H1 (cell line): Measurements from ENCODE around the gene BTN2A1. TPM values are rescaled to one million over a fixed set of nuclear protein-coding genes. Genes with fewer than 3 reads are reported as not detected.

ENCODE experiments used
- CTCF ChIA-PET: fragments of 300-600 bp; sonication (Branson Sonifier 250); formaldehyde crosslinking; loops from one replicate; lab custom pipeline; 2021; ENCODE audit not compliant: partially characterized antibody; lab: Charles Lee
- POLR2A ChIA-PET: fragments of 300-600 bp; sonication (Branson Sonifier 250); formaldehyde crosslinking; loops from one replicate; lab custom pipeline; 2021; ENCODE audit warnings: inconsistent platforms; ENCODE audit not compliant: partially characterized antibody; lab: Charles Lee
- DNase-seq, 2 experiments: peaks; one replicate each; pipeline versions ENCODE4 v3.0.0 to v3.0.0-alpha.2; 2010 to 2022; ENCODE audit warnings: low spot score in 2 of 2, low read depth in 1 of 2, mixed read lengths in 1 of 2
- FAIRE-seq: peaks from 2 replicates; lab custom pipeline; 2011; peaks lifted over from hg19 to GRCh38; lab: Jason Lieb, UNC
- H2AFZ ChIP-seq: 2 replicates; pipeline ENCODE4 v1.8.1; 2012; ENCODE audit warnings: low read length, inconsistent platforms
- H2AK5ac ChIP-seq: 2 replicates; pipeline ENCODE4 v1.6.1; 2013; ENCODE audit warnings: low read depth, low read length
- H2BK120ac ChIP-seq: replicated peaks from 2 replicates; pipeline ENCODE3; 2013; ENCODE audit warnings: low read depth, low read length, inconsistent platforms
- H2BK12ac ChIP-seq: 2 replicates; pipeline ENCODE4 v1.6.1; 2013; ENCODE audit warnings: low read depth, low read length
- H2BK15ac ChIP-seq: 2 replicates; pipeline ENCODE4 v1.6.1; 2013; ENCODE audit warnings: low read length
- H2BK20ac ChIP-seq: 2 replicates; pipeline ENCODE4 v1.6.1; 2013; ENCODE audit warnings: low read length
- H2BK5ac ChIP-seq: 2 replicates; pipeline ENCODE4 v1.6.1; 2013; ENCODE audit warnings: low read depth, low read length
- H3K14ac ChIP-seq: 2 replicates; pipeline ENCODE4 v1.6.1; 2013; ENCODE audit warnings: inconsistent platforms; ENCODE audit not compliant: insufficient read length
- H3K18ac ChIP-seq: 2 replicates; pipeline ENCODE4 v1.6.1; 2013; ENCODE audit warnings: low read length; ENCODE audit errors: extremely low read depth
- H3K23ac ChIP-seq: 2 replicates; pipeline ENCODE4 v1.6.1; 2013; ENCODE audit warnings: inconsistent platforms; ENCODE audit not compliant: insufficient read length
- H3K23me2 ChIP-seq: 2 replicates; pipeline ENCODE4 v1.6.1; 2013; ENCODE audit warnings: low read depth, low read length
- H3K27ac ChIP-seq: 2 replicates; pipeline ENCODE4 v1.6.1; 2011; ENCODE audit warnings: low read depth, low read length, inconsistent platforms
- H3K27me3 ChIP-seq, 4 experiments: replicated peaks in 1 of 4; 1 replicate in 1 of 4; 2 replicates in 3 of 4; pipeline versions ENCODE4 v1.6.1 to v1.8.1; 2011 to 2013; ENCODE audit warnings: low read length in 3 of 4, mild to moderate bottlenecking in 3 of 4, inconsistent platforms in 2 of 4, mixed read lengths in 2 of 4, moderate library complexity in 1 of 4; ENCODE audit not compliant: control insufficient read depth in 3 of 4, insufficient read depth in 3 of 4; ENCODE audit errors: extremely low read depth in 1 of 4
- H3K36me3 ChIP-seq, 4 experiments: 2 replicates each; pipeline versions ENCODE4 v1.6.1 to v1.8.1; 2011 to 2013; ENCODE audit warnings: mild to moderate bottlenecking in 4 of 4, low read length in 3 of 4, moderate library complexity in 2 of 4, control low read depth in 1 of 4, inconsistent platforms in 1 of 4; ENCODE audit not compliant: insufficient read depth in 4 of 4, control insufficient read depth in 2 of 4
- H3K4ac ChIP-seq: replicated peaks from 2 replicates; pipeline ENCODE3; 2013; ENCODE audit warnings: low read length, low read depth, mixed read lengths, inconsistent platforms; ENCODE audit not compliant: insufficient read length
- H3K4me1 ChIP-seq, 4 experiments: replicated peaks in 1 of 4; 1 replicate in 1 of 4; 2 replicates in 3 of 4; pipeline versions ENCODE4 v1.6.1 to v1.8.1; 2011 to 2013; ENCODE audit warnings: low read length in 3 of 4, inconsistent platforms in 2 of 4, mixed read lengths in 1 of 4; ENCODE audit not compliant: insufficient read depth in 4 of 4, control insufficient read depth in 3 of 4
- H3K4me2 ChIP-seq, 2 experiments: 2 replicates each; pipeline versions ENCODE4 v1.6.1 to v1.8.1; 2011 to 2013; ENCODE audit warnings: low read depth in 2 of 2, low read length in 2 of 2, control low read depth in 1 of 2, inconsistent platforms in 1 of 2, mild to moderate bottlenecking in 1 of 2; ENCODE audit not compliant: insufficient read depth in 1 of 2
- H3K4me3 ChIP-seq, 4 experiments: fragments of 200-600, 300-600 bp in 1 of 4; sonication (generic), shearing (Covaris generic), sonication (Bioruptor Twin) in 1 of 4; 2 replicates each; pipeline versions ENCODE4 v1.5.1 to v1.8.1; 2011 to 2016; ENCODE audit warnings: low read length in 4 of 4, low read depth in 3 of 4, control low read depth in 2 of 4, inconsistent platforms in 2 of 4, mild to moderate bottlenecking in 2 of 4, mixed read lengths in 1 of 4, moderate library complexity in 1 of 4; ENCODE audit not compliant: insufficient read depth in 2 of 4; ENCODE audit errors: extremely low read depth in 1 of 4
- H3K56ac ChIP-seq: replicated peaks from 2 replicates; pipeline ENCODE3; 2013; ENCODE audit warnings: low read depth, mild to moderate bottlenecking, mixed read lengths, low read length, inconsistent platforms; ENCODE audit not compliant: insufficient read length
- H3K79me1 ChIP-seq: 2 replicates; pipeline ENCODE4 v1.6.1; 2013; ENCODE audit warnings: low read depth, low read length, control low read depth
- H3K79me2 ChIP-seq, 2 experiments: 2 replicates each; pipeline versions ENCODE4 v1.6.1 to v1.8.1; 2012 to 2013; ENCODE audit warnings: low read length in 2 of 2, mild to moderate bottlenecking in 2 of 2, inconsistent platforms in 1 of 2; ENCODE audit not compliant: insufficient read depth in 2 of 2, control insufficient read depth in 1 of 2
- H3K9ac ChIP-seq, 4 experiments: replicated peaks in 1 of 4; 1 replicate in 1 of 4; 2 replicates in 3 of 4; pipeline versions ENCODE4 v1.6.1 to v1.8.1; 2011 to 2013; ENCODE audit warnings: low read depth in 3 of 4, low read length in 3 of 4, control low read depth in 2 of 4, mild to moderate bottlenecking in 2 of 4, moderate library complexity in 2 of 4, inconsistent platforms in 1 of 4; ENCODE audit errors: extremely low read depth in 1 of 4
- H3K9me3 ChIP-seq, 2 experiments: 2 replicates each; pipeline versions ENCODE4 v1.6.1 to v1.8.1; 2012 to 2013; ENCODE audit warnings: mild to moderate bottlenecking in 2 of 2, moderate library complexity in 2 of 2, control low read depth in 1 of 2, inconsistent platforms in 1 of 2, low read depth in 1 of 2, low read length in 1 of 2, mixed read lengths in 1 of 2; ENCODE audit not compliant: insufficient read depth in 2 of 2
- H4K20me1 ChIP-seq, 2 experiments: replicated peaks in 1 of 2; 2 replicates each; pipeline versions ENCODE3 to v1.8.1; 2011 to 2013; ENCODE audit warnings: inconsistent platforms in 2 of 2, low read length in 2 of 2, mild to moderate bottlenecking in 1 of 2; ENCODE audit not compliant: insufficient read depth in 2 of 2, control insufficient read depth in 1 of 2
- H4K5ac ChIP-seq: 2 replicates; pipeline ENCODE4 v1.6.1; 2013; ENCODE audit warnings: low read length, low read depth, mixed read lengths, inconsistent platforms; ENCODE audit not compliant: insufficient read length
- H4K8ac ChIP-seq: 2 replicates; pipeline ENCODE4 v1.8.0; 2013; ENCODE audit warnings: mild to moderate bottlenecking, moderate library complexity, low read length, inconsistent platforms; ENCODE audit not compliant: insufficient read depth; ENCODE audit errors: extremely low read depth
- H4K91ac ChIP-seq: replicated peaks from 2 replicates; pipeline ENCODE3; 2013; ENCODE audit warnings: low read length, mixed read lengths, inconsistent platforms; ENCODE audit not compliant: insufficient read length
- BRCA1 ChIP-seq: IDR thresholded peaks from 2 replicates; pipeline ENCODE4 v1.6.1; 2012; ENCODE audit warnings: low read depth, low read length, improper control_type of control experiment
- CBX5 ChIP-seq: fragments of 300-800, 300-1000 bp; sonication (generic); IDR thresholded peaks from 2 replicates; pipeline ENCODE4 v1.7.1; 2016; ENCODE audit warnings: antibody characterized with exemption, low read length, low read depth
- CHD2 ChIP-seq: IDR thresholded peaks from 2 replicates; pipeline ENCODE4 v1.6.1; 2012; ENCODE audit warnings: low read length, improper control_type of control experiment
- CREB1 ChIP-seq: IDR thresholded peaks from 2 replicates; pipeline ENCODE4 v1.6.1; 2012; ENCODE audit warnings: inconsistent platforms
- CTCF ChIP-seq, 3 experiments: IDR thresholded peaks; 1 replicate in 2 of 3; 2 replicates in 1 of 3; pipeline versions ENCODE4 v1.5.1 to v1.6.1; 2011; ENCODE audit warnings: low read length in 3 of 3, mild to moderate bottlenecking in 3 of 3, inconsistent platforms in 2 of 3, low read depth in 1 of 3, moderate library complexity in 1 of 3; ENCODE audit not compliant: insufficient read depth in 1 of 3; ENCODE audit errors: control extremely low read depth in 1 of 3
- EGR1 ChIP-seq: IDR thresholded peaks from 2 replicates; pipeline ENCODE4 v1.6.1; 2011; ENCODE audit warnings: low read depth, low read length, borderline replicate concordance
- FOSL1 ChIP-seq: IDR thresholded peaks from 2 replicates; pipeline ENCODE4 v1.6.1; 2011; ENCODE audit warnings: mild to moderate bottlenecking, low read depth, low read length, moderate library complexity; ENCODE audit not compliant: insufficient read depth
- MAX ChIP-seq: IDR thresholded peaks from 2 replicates; pipeline ENCODE4 v1.6.1; 2012; ENCODE audit warnings: inconsistent platforms
- RAD21 ChIP-seq, 2 experiments: IDR thresholded peaks in 1 of 2; conservative IDR thresholded peaks in 1 of 2; 2 replicates each; pipeline ENCODE4 v1.6.1; 2011; ENCODE audit warnings: low read depth in 2 of 2, low read length in 2 of 2, improper control_type of control experiment in 1 of 2, inconsistent platforms in 1 of 2, mild to moderate bottlenecking in 1 of 2, moderate library complexity in 1 of 2
- WGBS, 2 experiments: shearing (Covaris generic) in 1 of 2; methylation state at CpG; one replicate each; pipeline versions ENCODE4 v1.1.6 to v1.1.7; 2013 to 2015; ENCODE audit warnings: low lambda C conversion rate in 2 of 2, mixed read lengths in 2 of 2, inconsistent platforms in 1 of 2, low coverage in 1 of 2, missing lambda C conversion rate in 1 of 2; ENCODE audit not compliant: insufficient replicate concordance in 2 of 2, insufficient coverage in 1 of 2, insufficient read length in 1 of 2; ENCODE audit errors: extremely low coverage in 1 of 2, missing lambda C conversion rate in 1 of 2; 5-methylcytosine and 5-hydroxymethylcytosine counted together
- polyA plus RNA-seq, 7 experiments: library from polyadenylated mRNA; depleted of rRNA in 3 of 7; stranded (reverse) in 5 of 7; unstranded in 2 of 7; fragments of >200 nt in 5 of 7; fragments of 200-250 nt in 2 of 7; gene quantifications; 1 replicate in 5 of 7; 2 replicates in 1 of 7; 4 replicates in 1 of 7; pipeline versions ENCODE4 v1.2.1 to v1.2.3, GENCODE V29; 2011 to 2013; ENCODE audit warnings: missing spikeins in 2 of 7, mixed read lengths in 2 of 7
- total RNA-seq: library from RNA; stranded (reverse); fragmentation: NEBNext Ultra II Directional; extraction: Animal tissue kit (Norgen Biotek cat#: 25700); gene quantifications from 2 replicates; pipeline ENCODE4 v1.2.1, GENCODE V29; 2021
- TF ChIP-seq, protein P1 (sequence below): IDR thresholded peaks from 2 replicates; pipeline ENCODE4 v1.6.1; 2011; ENCODE audit warnings: low read depth, mild to moderate bottlenecking, low read length; ENCODE audit not compliant: insufficient read depth

Gene BTN2A1
- total and polyA plus RNA-seq, 2 of the 8 experiments (the other 6 are each of a cell fraction or from before 2014, with no cell fraction given) = 8.7 to 11.0 TPM

- POLR2A ChIA-PET = interaction anchor here (1.1 to 1.4 kb wide), 3 partner anchors 11 to 21 kb away, joined by 3 to 6 read pairs (median 3); no protein-coding TSS in a partner anchor
- Histone ChIP-seq H2BK12ac (no peak overlapping the region), H3K9ac (no peak overlapping the region), H3K23me2 (no peaks in the 10 kb centered on the region), H3K18ac (no peak overlapping the region), H3K4me1 (peaks cover 3 to 9% (median 5%) of the 10 kb centered on the region in 4 experiments; a peak in 4 of 7 replicates), H2AFZ (no peak overlapping the region), H2BK120ac (no peak overlapping the region), H3K14ac (no peak overlapping the region), H4K5ac (no peak overlapping the region), H4K91ac (no peak overlapping the region), H3K27ac (no peak overlapping the region), H3K4ac (no peak overlapping the region), H3K79me1 (no peaks in the 10 kb centered on the region), H3K27me3 (no peaks in the 10 kb centered on the region), H3K4me3 (no peak overlapping the region), H4K8ac (no peak overlapping the region), H2BK20ac (no peak overlapping the region), H3K9me3 (no peaks in the 10 kb centered on the region), H3K79me2 (no peaks in the 10 kb centered on the region), H2AK5ac (no peak overlapping the region), H3K23ac (no peak overlapping the region), H3K56ac (no peak overlapping the region), H2BK5ac (no peak overlapping the region), H2BK15ac (no peak overlapping the region), H3K36me3 (peaks cover 4 to 34% (median 15%) of the 10 kb centered on the region in 4 experiments; a peak in 7 of 8 replicates), H4K20me1 (no peaks in the 10 kb centered on the region), H3K4me2 (no peak overlapping the region)
- no peak for FAIRE-seq
- 88% methylated on average over 4 of the region's 4 CpGs; no CpG with 5 or more reads in 1 of the 2 experiments for WGBS, 2 experiments
- CTCF ChIA-PET = no interaction called here
- DNase-seq = no peak
- TF ChIP-seq RAD21 (IDR thresholded peaks at IDR 0.05 in 1 of 2, conservative IDR thresholded peaks at IDR 0.05 in 1 of 2; ENCODE audit: low read depth in 2 of 2, low read length in 2 of 2) (no peak), EGR1 (no peak), CREB1 (no peak), MAX (no peak), CHD2 (no peak), CBX5 (no peak), CTCF (IDR thresholded peaks at IDR 0.05; ENCODE audit: control extremely low read depth in 1 of 3, insufficient read depth in 1 of 3, low read depth in 1 of 3, low read length in 3 of 3) (no peak), BRCA1 (no peak), FOSL1 (no peak)
- TF ChIP-seq, protein P1, sequence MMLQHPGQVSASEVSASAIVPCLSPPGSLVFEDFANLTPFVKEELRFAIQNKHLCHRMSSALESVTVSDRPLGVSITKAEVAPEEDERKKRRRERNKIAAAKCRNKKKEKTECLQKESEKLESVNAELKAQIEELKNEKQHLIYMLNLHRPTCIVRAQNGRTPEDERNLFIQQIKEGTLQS = no peak
These were observed 12.9 kb downstream of the BTN2A1 start for GRCh38 chr6:26470643-26471042.
